ENCODE data around the gene TMPRSS7. TPM values are rescaled to one million over a fixed set of nuclear protein-coding genes. Genes with fewer than 3 reads are reported as not detected.

Gene TMPRSS7
- total and polyA plus RNA-seq, 2 experiments from 2014 or later, result not detected

DNA sequence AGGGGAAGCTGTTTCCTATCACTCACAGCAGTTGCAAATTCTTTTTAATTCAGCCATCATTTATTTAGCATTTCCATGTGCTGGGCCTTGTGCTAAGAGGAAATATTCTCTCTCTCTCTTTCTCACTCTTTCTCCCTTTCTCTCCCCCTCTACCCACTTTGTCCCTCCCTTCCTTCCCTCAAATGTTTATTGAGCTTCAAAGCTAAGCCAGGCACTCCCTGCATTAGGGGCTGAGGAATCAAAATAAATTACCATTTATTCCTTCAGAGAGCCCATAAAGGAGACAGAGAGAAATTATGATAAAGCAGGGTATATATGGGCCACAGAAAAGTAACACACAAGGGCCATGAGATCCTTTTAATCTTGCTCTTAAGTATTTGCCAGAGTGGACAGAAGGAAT lies 6.8 kb downstream of the TMPRSS7 start:
- Histone ChIP-seq H3K27me3 (ENCODE audit: insufficient read depth) (no peaks in the 10 kb centered on the region), H3K79me2 (replicated peaks; ENCODE audit: insufficient read depth) (no peaks in the 10 kb centered on the region), H3K4me1 (ENCODE audit: insufficient read depth) (peaks cover 15% of the 10 kb centered on the region), H3K36me3 (ENCODE audit: insufficient read depth) (peaks cover 6% of the 10 kb centered on the region; the same call in 1 of the 2 replicates), H3F3A (replicated peaks; ENCODE audit: low read depth) (no peaks in the 10 kb centered on the region; the same call in 1 of the 2 replicates), H2AFZ (peak overlapping the region; percentile 82; the same call in 1 of the 2 replicates), H3K4me2 (peak overlapping the region; percentile 28), H3K27ac (ENCODE audit: low read depth) (no peak overlapping the region), H4K20me1 (replicated peaks; ENCODE audit: insufficient read depth) (no peaks in the 10 kb centered on the region), H3K9me2 (ENCODE audit: insufficient read depth) (no peaks in the 10 kb centered on the region; the same call in 1 of the 2 replicates), H3K4me3 (no peak overlapping the region)
- peaks cover 24% of the 10 kb centered on the region for H3K36me3 Mint-ChIP-seq (ENCODE audit: low read depth)
- no peak overlapping the region for H3K4me3 Mint-ChIP-seq
- no peak for DNase-seq (ENCODE audit: low spot score)
- no peak for ATAC-seq
- no peak for TF ChIP-seq ZNF462 (CRISPR knock-in tag; IDR thresholded peaks at IDR 0.05)
- no peak for TF ChIP-seq ZNF331 (CRISPR knock-in tag; IDR thresholded peaks at IDR 0.05; ENCODE audit: low read depth)
- TF ChIP-seq EZH2 (IDR thresholded peaks at IDR 0.05; ENCODE audit: low read depth, unreplicated experiment), result no peak
- no peak for TF ChIP-seq STAT1 (IDR thresholded peaks at IDR 0.05; ENCODE audit: unreplicated experiment)
- no peak for TF ChIP-seq JUNB (IDR thresholded peaks at IDR 0.05; ENCODE audit: unreplicated experiment)
- TF ChIP-seq, protein P1, sequence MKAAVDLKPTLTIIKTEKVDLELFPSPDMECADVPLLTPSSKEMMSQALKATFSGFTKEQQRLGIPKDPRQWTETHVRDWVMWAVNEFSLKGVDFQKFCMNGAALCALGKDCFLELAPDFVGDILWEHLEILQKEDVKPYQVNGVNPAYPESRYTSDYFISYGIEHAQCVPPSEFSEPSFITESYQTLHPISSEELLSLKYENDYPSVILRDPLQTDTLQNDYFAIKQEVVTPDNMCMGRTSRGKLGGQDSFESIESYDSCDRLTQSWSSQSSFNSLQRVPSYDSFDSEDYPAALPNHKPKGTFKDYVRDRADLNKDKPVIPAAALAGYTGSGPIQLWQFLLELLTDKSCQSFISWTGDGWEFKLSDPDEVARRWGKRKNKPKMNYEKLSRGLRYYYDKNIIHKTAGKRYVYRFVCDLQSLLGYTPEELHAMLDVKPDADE (IDR thresholded peaks at IDR 0.05), result no peak
- no peak for TF ChIP-seq NANOG (IDR thresholded peaks at IDR 0.05; ENCODE audit: borderline replicate concordance)
- no peak for TF ChIP-seq ZNF114 (CRISPR knock-in tag; IDR thresholded peaks at IDR 0.05)
- no peak for TF ChIP-seq POLR2AphosphoS5 (IDR thresholded peaks at IDR 0.05; ENCODE audit: low read depth)
- TF ChIP-seq CREB1 (CRISPR knock-in tag; IDR thresholded peaks at IDR 0.05; ENCODE audit: low read depth), result no peak
- TF ChIP-seq EZH2phosphoT487 (IDR thresholded peaks at IDR 0.05; ENCODE audit: unreplicated experiment), result no peak
- TF ChIP-seq CTCF (conservative IDR thresholded peaks at IDR 0.05; ENCODE audit: low read depth in 2 of 2), result no peak
- TF ChIP-seq REST (IDR thresholded peaks at IDR 0.05; ENCODE audit: unreplicated experiment), result no peak
- H3K27ac Mint-ChIP-seq, result no peak overlapping the region
- H3K27me3 Mint-ChIP-seq (ENCODE audit: insufficient read depth, low read depth, poor library complexity), result no peaks in the 10 kb centered on the region
- H3K4me1 Mint-ChIP-seq, result peaks cover 27% of the 10 kb centered on the region
- H3K9me3 Mint-ChIP-seq, result peaks cover 26% of the 10 kb centered on the region

Data from GM23338 (cell line).